Measurements from ENCODE around the gene TUBGCP4. TPM values are rescaled to one million over a fixed set of nuclear protein-coding genes. Genes with fewer than 3 reads are reported as not detected.

The TUBGCP4 gene
- total RNA-seq (10 to 100 TPM in 8 of 10 donors, 1 to 10 TPM in 2; 9.0 to 14.9 (median 12.1) TPM), polyA plus RNA-seq (1 to 10 TPM; 5.0 to 6.8 TPM)
- long read RNA-seq, donor 1, full-length matches to known transcripts = 20 of 42 reads
- long read RNA-seq, donor 1, partial matches to known transcripts = 3 of 42 reads
- long read RNA-seq, donor 1, other reads (novel, unspliced or antisense) = 19 of 42 reads
- long read RNA-seq, donor 2, full-length matches to known transcripts = 14 of 26 reads
- long read RNA-seq, donor 2, partial matches to known transcripts = 4 of 26 reads
- long read RNA-seq, donor 2, other reads (novel, unspliced or antisense) = 8 of 26 reads
- long read RNA-seq, donor 3, full-length matches to known transcripts = 41 of 110 reads
- long read RNA-seq, donor 3, partial matches to known transcripts = 9 of 110 reads
- long read RNA-seq, donor 3, other reads (novel, unspliced or antisense) = 60 of 110 reads

GRCh38 chr15:43370975-43371974 lies at the start of gene TUBGCP4, which contains the start of gene ZSCAN29:
Gene TUBGCP4 (plus strand): TSS chr15:43371101. CDS start chr15:43371355, 254 bp downstream.
Gene ZSCAN29 (minus strand): TSS chr15:43371043. CDS start chr15:43369913, 1,130 bp downstream.
- 3% methylated on average over 66 of the region's 66 CpGs for WGBS, 2 donors
- Histone ChIP-seq H3K9me3 (peaks cover 0 to under 1% (median 0%) of the 10 kb centered on the region in 11 donors), H3K4me3 (peak within 1 kb of the TSS; percentile 59 to 100 (median 94)), H3K27ac (peak within 1 kb of the TSS; percentile 9 to 92 (median 79)), H3K27me3 (no peaks in the 10 kb centered on the region), H3K36me3 (peaks cover 0 to 24% (median 12%) of the 10 kb centered on the region in 9 donors), H3K4me1 (peaks cover 10 to 44% (median 27%) of the 10 kb centered on the region in 9 donors)
- peak in 5 of 9 donors; percentile 18 to 42 (median 33) for TF ChIP-seq CTCF (IDR thresholded peaks at IDR 0.05)
- ATAC-seq = peak; percentile 95 to 98 (median 96)
- peak; percentile 75 to 87 for DNase-seq
- intact Hi-C loops (cut with DNase I) = loop anchor here in 1 of 10 donors (5.0 to 10.0 kb wide), 2 partner anchors 39 to 144 kb away; partner anchors contain the start of genes LCMT2 and MAP1A

GRCh38 chr15:43325039-43325684 lies 45.7 kb upstream of the TUBGCP4 start:
- Histone ChIP-seq H3K27me3 (no peaks in the 10 kb centered on the region), H3K4me1 (peaks cover 4 to 41% (median 27%) of the 10 kb centered on the region in 9 donors), H3K27ac (no peak overlapping the region), H3K9me3 (no peaks in the 10 kb centered on the region), H3K36me3 (peaks cover 0 to 12% (median 0%) of the 10 kb centered on the region in 9 donors), H3K4me3 (no peak overlapping the region)
- DNase-seq (no peak), ATAC-seq (no peak)
- 68 to 75% methylated on average over 6 of the region's 6 CpGs for WGBS, 2 donors
- intact Hi-C loops (cut with DNase I) = no loop called here
- no peak for TF ChIP-seq CTCF (IDR thresholded peaks at IDR 0.05)

GRCh38 chr15:43329217-43329959 lies 41.5 kb upstream of the TUBGCP4 start:
- 5 to 10% methylated on average over 38 of the region's 38 CpGs for WGBS, 2 donors
- ATAC-seq = peak in 7 of 8 donors; percentile 1 to 37 (median 27)

More at GRCh38 chr15:43329217-43329959, 41.5 kb upstream of the TUBGCP4 start:
- TF ChIP-seq CTCF (IDR thresholded peaks at IDR 0.05) = no peak
- Histone ChIP-seq H3K4me3 (peak overlapping the region; percentile 58 to 87 (median 77)), H3K27ac (peak overlapping the region; percentile 72 to 98 (median 94)), H3K36me3 (peaks cover 0 to 17% (median 6%) of the 10 kb centered on the region in 9 donors), H3K4me1 (peaks cover 4 to 52% (median 33%) of the 10 kb centered on the region in 9 donors), H3K27me3 (no peaks in the 10 kb centered on the region), H3K9me3 (no peaks in the 10 kb centered on the region)
- intact Hi-C loops (cut with DNase I) = no loop called here
- peak in 1 of 2 donors; percentile 22 for DNase-seq

Measured in heart right ventricle (tissue), 16 donors.